Mesenchymal stem cell (in vitro differentiated cells and primary cell): ENCODE results near the gene GRAP2.

Experiments
- DNase-seq: peaks from one replicate; pipeline ENCODE4 v3.0.0-alpha.2; 2013
- H2AFZ ChIP-seq: one replicate; pipeline ENCODE4 v1.6.1; 2013; ENCODE audit warnings: low read depth, mild to moderate bottlenecking, control low read depth, inconsistent platforms, low read length, moderate library complexity
- H2AK5ac ChIP-seq: 2 replicates; pipeline ENCODE4 v1.6.1; 2013; ENCODE audit warnings: low read length, moderate library complexity, mild to moderate bottlenecking, inconsistent platforms; ENCODE audit not compliant: severe bottlenecking
- H2BK120ac ChIP-seq: one replicate; pipeline ENCODE4 v1.6.1; 2013; ENCODE audit warnings: low read depth, mild to moderate bottlenecking, inconsistent platforms, low read length, moderate library complexity
- H2BK12ac ChIP-seq, 2 experiments: one replicate each; pipeline ENCODE4 v1.6.1; 2013; ENCODE audit warnings: inconsistent platforms in 2 of 2, low read length in 2 of 2, mild to moderate bottlenecking in 2 of 2, moderate library complexity in 2 of 2, control low read depth in 1 of 2
- H2BK15ac ChIP-seq: one replicate; pipeline ENCODE4 v1.6.1; 2013; ENCODE audit warnings: mild to moderate bottlenecking, low read depth, inconsistent platforms; ENCODE audit not compliant: poor library complexity, severe bottlenecking
- H2BK5ac ChIP-seq: 2 replicates; pipeline ENCODE4 v1.6.1; 2013; ENCODE audit warnings: low read depth, mild to moderate bottlenecking, low read length, control low read depth, inconsistent platforms; ENCODE audit not compliant: poor library complexity, severe bottlenecking
- H3K14ac ChIP-seq, 2 experiments: one replicate each; pipeline ENCODE4 v1.6.1; 2013; ENCODE audit warnings: inconsistent platforms in 2 of 2, low read length in 2 of 2, control low read depth in 1 of 2, mild to moderate bottlenecking in 1 of 2, moderate library complexity in 1 of 2
- H3K18ac ChIP-seq, 2 experiments: one replicate each; pipeline ENCODE4 v1.6.1; 2013; ENCODE audit warnings: inconsistent platforms in 2 of 2, low read length in 2 of 2, control low read depth in 1 of 2, low read depth in 1 of 2, mild to moderate bottlenecking in 1 of 2
- H3K23ac ChIP-seq, 2 experiments: one replicate each; pipeline ENCODE4 v1.6.1; 2013; ENCODE audit warnings: inconsistent platforms in 2 of 2, low read length in 2 of 2, mild to moderate bottlenecking in 2 of 2, moderate library complexity in 2 of 2, control low read depth in 1 of 2
- H3K27ac ChIP-seq: 2 replicates; pipeline ENCODE4 v1.5.1; 2013; ENCODE audit warnings: mild to moderate bottlenecking, moderate library complexity, low read length, control low read depth, inconsistent platforms; ENCODE audit not compliant: poor library complexity, severe bottlenecking
- H3K27me3 ChIP-seq, 2 experiments: 2 replicates each; pipeline versions ENCODE4 v1.6.1 to v1.7.0; 2013; ENCODE audit warnings: low read length in 2 of 2, mild to moderate bottlenecking in 2 of 2, moderate library complexity in 2 of 2, control low read depth in 1 of 2, inconsistent platforms in 1 of 2; ENCODE audit not compliant: control insufficient read depth in 1 of 2, insufficient read depth in 1 of 2
- H3K36me3 ChIP-seq, 2 experiments: 2 replicates each; pipeline versions ENCODE4 v1.6.1 to v1.7.0; 2013; ENCODE audit warnings: low read length in 2 of 2, control low read depth in 1 of 2, inconsistent platforms in 1 of 2, low read depth in 1 of 2, mild to moderate bottlenecking in 1 of 2; ENCODE audit not compliant: insufficient read depth in 2 of 2, control insufficient read depth in 1 of 2
- H3K4ac ChIP-seq, 2 experiments: one replicate each; pipeline ENCODE4 v1.6.1; 2013; ENCODE audit warnings: inconsistent platforms in 2 of 2, low read length in 2 of 2, mild to moderate bottlenecking in 2 of 2, moderate library complexity in 2 of 2, control low read depth in 1 of 2, low read depth in 1 of 2
- H3K4me1 ChIP-seq: 2 replicates; pipeline ENCODE4 v1.6.1; 2013; ENCODE audit warnings: low read depth, low read length, control low read depth; ENCODE audit not compliant: control insufficient read depth, insufficient read depth
- H3K4me2 ChIP-seq: 2 replicates; pipeline ENCODE4 v1.6.1; 2013; ENCODE audit warnings: low read length, mild to moderate bottlenecking, inconsistent platforms; ENCODE audit not compliant: poor library complexity, severe bottlenecking
- H3K4me3 ChIP-seq, 2 experiments: 2 replicates each; pipeline versions ENCODE4 v1.5.1 to v1.7.0; 2013; ENCODE audit warnings: low read length in 2 of 2, mild to moderate bottlenecking in 2 of 2, control low read depth in 1 of 2, low read depth in 1 of 2; ENCODE audit not compliant: insufficient read depth in 1 of 2
- H3K79me1 ChIP-seq: replicated peaks from 2 replicates; pipeline ENCODE4 v1.6.1; 2013; ENCODE audit warnings: mild to moderate bottlenecking, control low read depth, low read length, inconsistent platforms; ENCODE audit not compliant: poor library complexity, severe bottlenecking
- H3K9ac ChIP-seq: 2 replicates; pipeline ENCODE4 v1.7.0; 2013; ENCODE audit warnings: mild to moderate bottlenecking, low read length, moderate library complexity
- H3K9me3 ChIP-seq: 2 replicates; pipeline ENCODE4 v1.7.0; 2013; ENCODE audit warnings: mild to moderate bottlenecking, low read length; ENCODE audit not compliant: control insufficient read depth
- H4K8ac ChIP-seq: one replicate; pipeline ENCODE4 v1.6.1; 2013; ENCODE audit warnings: inconsistent platforms, mild to moderate bottlenecking, low read length, moderate library complexity
- H4K91ac ChIP-seq: one replicate; pipeline ENCODE4 v1.6.1; 2013; ENCODE audit warnings: mild to moderate bottlenecking, low read length, inconsistent platforms
- WGBS: methylation state at CpG from one replicate; pipeline ENCODE4 v1.1.7; 2013; ENCODE audit warnings: mixed read lengths; 5-methylcytosine and 5-hydroxymethylcytosine counted together

Gene GRAP2

DNA sequence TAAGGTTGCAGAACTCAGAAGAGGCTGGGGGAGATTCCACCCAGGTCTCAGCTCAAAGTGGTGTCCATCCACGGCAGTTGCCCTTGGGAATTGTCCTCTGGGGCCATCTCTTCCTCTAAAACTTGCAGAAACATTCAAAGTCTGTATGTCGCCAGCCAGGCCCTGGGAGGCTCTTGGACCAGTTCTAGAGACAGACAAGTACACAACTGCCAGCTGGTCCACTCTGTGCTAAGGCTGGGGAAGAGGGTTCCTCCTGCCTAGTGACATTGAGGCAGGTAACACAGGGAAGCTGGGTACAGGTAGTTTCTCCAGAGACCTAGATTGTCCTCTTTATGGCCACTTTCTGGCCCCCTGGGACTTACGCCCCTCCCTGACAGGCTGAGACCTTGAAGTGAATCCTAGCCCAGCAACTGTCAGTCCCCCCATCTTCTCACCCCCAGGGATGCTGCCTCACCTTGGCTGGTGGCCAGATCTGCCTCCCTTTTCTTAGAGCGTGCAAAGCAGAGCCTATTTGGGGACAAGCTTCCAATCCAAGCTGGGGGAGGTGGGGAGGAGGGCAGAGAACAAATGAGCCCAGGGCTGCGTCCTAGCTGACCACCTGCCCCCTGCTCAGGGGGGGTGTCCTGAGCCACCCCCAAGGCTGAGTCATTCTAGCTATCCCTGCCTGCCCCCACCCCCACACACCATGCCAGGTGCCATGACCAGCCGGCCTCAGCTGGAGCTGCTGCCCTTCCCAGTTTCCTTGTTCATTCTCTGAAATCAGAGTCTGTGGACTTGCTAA lies 102.2 kb downstream of the GRAP2 start:
- no peak overlapping the region for H3K18ac ChIP-seq
- H3K4me2 ChIP-seq: no peak overlapping the region
- H3K27me3 ChIP-seq: peaks cover 7 to 84% of the 10 kb centered on the region in 2 experiments
- H3K36me3 ChIP-seq: no peaks in the 10 kb centered on the region
- WGBS: 82% methylated on average over 5 of the region's 6 CpGs
- H3K23ac ChIP-seq: no peak overlapping the region
- no peaks in the 10 kb centered on the region for H3K9me3 ChIP-seq
- H3K4ac ChIP-seq: no peak overlapping the region
- no peak overlapping the region for H2BK12ac ChIP-seq
- H4K91ac ChIP-seq: no peak overlapping the region
- H4K8ac ChIP-seq: no peak overlapping the region
- no peak overlapping the region for H2BK120ac ChIP-seq
- no peak overlapping the region for H2AK5ac ChIP-seq
- H3K9ac ChIP-seq: no peak overlapping the region
- H2BK15ac ChIP-seq: no peak overlapping the region
- H3K4me3 ChIP-seq: no peak overlapping the region
- H3K14ac ChIP-seq: no peak overlapping the region
- no peak for DNase-seq
- H3K27ac ChIP-seq: no peak overlapping the region
- no peak overlapping the region for H2AFZ ChIP-seq
- no peak overlapping the region for H2BK5ac ChIP-seq
- no peaks in the 10 kb centered on the region for H3K79me1 ChIP-seq
- H3K4me1 ChIP-seq: peaks cover 25% of the 10 kb centered on the region

GRCh38 chr22:40004836-40005235 lies 104.0 kb downstream of the GRAP2 start:
- Histone ChIP-seq H3K4me3 (no peak overlapping the region), H3K4ac (no peak overlapping the region), H2BK5ac (no peak overlapping the region), H3K14ac (no peak overlapping the region), H4K8ac (no peak overlapping the region), H3K4me2 (no peak overlapping the region), H2BK120ac (no peak overlapping the region), H3K79me1 (no peaks in the 10 kb centered on the region), H3K27ac (no peak overlapping the region), H2AFZ (no peak overlapping the region), H4K91ac (no peak overlapping the region), H3K23ac (no peak overlapping the region), H2AK5ac (no peak overlapping the region), H3K36me3 (no peaks in the 10 kb centered on the region), H3K9me3 (no peaks in the 10 kb centered on the region), H3K9ac (no peak overlapping the region), H3K18ac (no peak overlapping the region), H2BK12ac (no peak overlapping the region), H3K27me3 (peaks cover 7 to 86% of the 10 kb centered on the region in 2 experiments), H2BK15ac (no peak overlapping the region), H3K4me1 (peaks cover 27% of the 10 kb centered on the region)
- DNase-seq: no peak
- 79% methylated on average over 6 of the region's 6 CpGs for WGBS

DNA sequence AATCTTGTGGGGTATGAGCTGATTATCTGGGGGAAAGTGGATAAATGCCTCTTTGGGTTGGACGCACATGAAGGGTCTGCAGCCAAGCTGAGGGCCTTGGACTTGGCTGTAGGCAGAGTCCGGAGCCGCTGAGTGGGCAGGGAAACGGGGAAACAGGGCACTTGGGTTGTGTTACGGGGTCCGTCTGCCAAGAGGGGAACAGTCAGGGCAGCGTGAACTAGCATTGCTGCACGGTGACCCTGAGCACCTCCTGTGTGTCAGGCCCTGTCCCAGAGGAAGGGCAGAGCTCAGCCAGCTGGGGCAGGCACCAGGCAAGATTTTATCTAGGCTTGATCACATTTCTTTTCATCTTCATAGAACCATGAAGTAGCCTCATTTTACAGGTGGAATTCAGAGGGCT lies 105.8 kb downstream of the GRAP2 start:
- Histone ChIP-seq H3K9ac (no peak overlapping the region), H3K4me3 (no peak overlapping the region), H3K9me3 (no peaks in the 10 kb centered on the region)

GRCh38 chr22:40007853-40008710 lies 107.2 kb downstream of the GRAP2 start:
- H4K8ac ChIP-seq: no peak overlapping the region
- no peak overlapping the region for H3K4me3 ChIP-seq
- no peak overlapping the region for H2BK12ac ChIP-seq
- no peak overlapping the region for H2AFZ ChIP-seq
- no peak overlapping the region for H3K18ac ChIP-seq
- H3K27me3 ChIP-seq: peaks cover 7 to 83% of the 10 kb centered on the region in 2 experiments
- no peak overlapping the region for H3K4me2 ChIP-seq
- H2BK5ac ChIP-seq: no peak overlapping the region
- H3K9me3 ChIP-seq: no peaks in the 10 kb centered on the region
- no peak overlapping the region for H3K9ac ChIP-seq
- H3K4ac ChIP-seq: no peak overlapping the region
- no peak for DNase-seq
- no peaks in the 10 kb centered on the region for H3K36me3 ChIP-seq
- H2BK15ac ChIP-seq: no peak overlapping the region
- no peak overlapping the region for H3K14ac ChIP-seq
- whole genome bisulfite sequencing: 87% methylated on average over 26 of the region's 27 CpGs
- no peak overlapping the region for H2AK5ac ChIP-seq
- H3K27ac ChIP-seq: no peak overlapping the region
- H2BK120ac ChIP-seq: no peak overlapping the region
- H4K91ac ChIP-seq: no peak overlapping the region
- H3K23ac ChIP-seq: no peak overlapping the region
- peaks cover 22% of the 10 kb centered on the region for H3K4me1 ChIP-seq
- no peaks in the 10 kb centered on the region for H3K79me1 ChIP-seq

More for the DNA sequence above, 105.8 kb downstream of the GRAP2 start:
- peaks cover 7 to 92% of the 10 kb centered on the region in 2 experiments for H3K27me3 ChIP-seq
- H4K8ac ChIP-seq: no peak overlapping the region
- no peak overlapping the region for H3K23ac ChIP-seq
- H3K36me3 ChIP-seq: no peaks in the 10 kb centered on the region
- H2BK5ac ChIP-seq: no peak overlapping the region
- no peak overlapping the region for H2AK5ac ChIP-seq
- no peak overlapping the region for H3K4ac ChIP-seq
- no peak for DNase-seq
- H2BK12ac ChIP-seq: no peak overlapping the region
- H3K79me1 ChIP-seq: no peaks in the 10 kb centered on the region
- H3K4me1 ChIP-seq: peaks cover 23% of the 10 kb centered on the region
- no peak overlapping the region for H2AFZ ChIP-seq
- no peak overlapping the region for H3K18ac ChIP-seq
- no peak overlapping the region for H3K27ac ChIP-seq
- 91% methylated on average over 8 of the region's 8 CpGs for WGBS
- no peak overlapping the region for H4K91ac ChIP-seq
- H2BK120ac ChIP-seq: no peak overlapping the region
- H3K14ac ChIP-seq: no peak overlapping the region
- no peak overlapping the region for H2BK15ac ChIP-seq
- H3K4me2 ChIP-seq: no peak overlapping the region
